Loucy (cell line): ENCODE measurements around the gene LTBP2.

ENCODE experiments used
- H2AFZ ChIP-seq: fragments of 200-600 bp; sonication (generic); 2 replicates; pipeline ENCODE4 v1.6.0; 2016; ENCODE audit warnings: antibody characterized with exemption, mild to moderate bottlenecking, low read length, moderate library complexity
- H3F3A ChIP-seq: fragments of 200-600 bp; 2 replicates; pipeline ENCODE4 v1.6.0; 2016; ENCODE audit warnings: antibody characterized with exemption, low read depth, mild to moderate bottlenecking
- H3K27me3 ChIP-seq: fragments of 200-600 bp; sonication (generic); 2 replicates; pipeline ENCODE4 v1.6.1; 2014; ENCODE audit warnings: low read length, mild to moderate bottlenecking; ENCODE audit not compliant: insufficient read depth, poor library complexity, severe bottlenecking
- H3K36me3 ChIP-seq: fragments of 200-600 bp; sonication (generic); 2 replicates; pipeline ENCODE4 v1.6.1; 2016; ENCODE audit warnings: low read length; ENCODE audit not compliant: insufficient read depth
- H3K4me1 ChIP-seq: fragments of 200-600 bp; sonication (generic); 2 replicates; pipeline ENCODE4 v1.5.1; 2014; ENCODE audit warnings: low read length, mild to moderate bottlenecking; ENCODE audit not compliant: insufficient read depth, poor library complexity, severe bottlenecking
- H3K4me2 ChIP-seq: fragments of 200-600 bp; sonication (generic); 2 replicates; pipeline ENCODE4 v1.6.0; 2014; ENCODE audit warnings: antibody characterized with exemption, low read length, low read depth, mild to moderate bottlenecking; ENCODE audit not compliant: poor library complexity, severe bottlenecking
- H3K4me3 ChIP-seq: fragments of 200-600 bp; sonication (generic); 2 replicates; pipeline ENCODE4 v1.5.1; 2014; ENCODE audit warnings: low read length, mild to moderate bottlenecking, mixed read lengths; ENCODE audit not compliant: poor library complexity, severe bottlenecking
- H3K79me2 ChIP-seq: fragments of 200-600 bp; sonication (generic); 2 replicates; pipeline ENCODE4 v1.6.1; 2014; ENCODE audit warnings: low read length; ENCODE audit not compliant: insufficient read depth
- H3K9ac ChIP-seq: fragments of 200-600 bp; sonication (generic); 2 replicates; pipeline ENCODE4 v1.6.0; 2014; ENCODE audit warnings: mild to moderate bottlenecking, low read depth, low read length, moderate library complexity; ENCODE audit not compliant: poor library complexity, severe bottlenecking
- H3K9me2 ChIP-seq: fragments of 200-600 bp; sonication (generic); replicated peaks from 2 replicates; pipeline ENCODE4 v1.6.1; 2016; ENCODE audit warnings: low read depth, low read length, mixed read lengths
- H3K9me3 ChIP-seq: fragments of 200-600 bp; sonication (generic); 2 replicates; pipeline ENCODE4 v1.6.1; 2014; ENCODE audit warnings: mild to moderate bottlenecking, antibody characterized with exemption, low read length, low read depth; ENCODE audit not compliant: insufficient read depth
- H4K20me1 ChIP-seq: fragments of 200-600 bp; sonication (generic); 2 replicates; pipeline ENCODE4 v1.6.0; 2014; ENCODE audit warnings: antibody characterized with exemption, low read length, mild to moderate bottlenecking; ENCODE audit not compliant: insufficient read depth, poor library complexity, severe bottlenecking
- EZH2phosphoT487 ChIP-seq: fragments of 200-600 bp; IDR thresholded peaks from 2 replicates; pipeline ENCODE4 v1.6.1; 2018; ENCODE audit warnings: antibody characterized with exemption, mild to moderate bottlenecking, moderate library complexity, borderline replicate concordance
- TF ChIP-seq, protein P1 (sequence below): fragments of 200-600 bp; sonication (generic); conservative IDR thresholded peaks from 2 replicates; pipeline ENCODE4 v1.5.1; 2014; ENCODE audit warnings: mild to moderate bottlenecking, antibody characterized with exemption, low read length

LTBP2 gene

DNA sequence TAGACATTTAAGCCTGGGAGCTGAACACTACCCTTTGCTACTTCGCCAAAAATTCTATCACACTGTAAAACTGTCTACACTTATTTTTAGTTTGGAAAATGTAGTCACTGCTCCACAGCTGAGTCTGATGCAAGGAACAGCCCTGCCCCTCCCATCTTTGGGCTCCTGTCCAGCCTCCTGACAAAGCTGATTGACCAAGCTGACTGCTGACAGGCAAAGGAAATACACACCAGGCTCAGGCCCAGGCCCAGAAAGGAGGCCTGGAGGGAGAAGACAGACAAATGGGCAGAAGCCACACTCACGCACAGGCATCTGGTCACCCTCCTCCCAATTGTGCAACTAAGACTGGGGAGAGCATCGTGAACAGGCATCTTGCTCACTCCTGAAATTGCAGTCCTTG lies 63.2 kb downstream of the LTBP2 start:
- Histone ChIP-seq H3K9ac (no peak overlapping the region), H3K79me2 (no peaks in the 10 kb centered on the region), H3K36me3 (no peaks in the 10 kb centered on the region), H3K27me3 (no peaks in the 10 kb centered on the region), H3K4me2 (no peak overlapping the region), H3F3A (no peaks in the 10 kb centered on the region), H3K4me3 (no peak overlapping the region), H3K4me1 (no peaks in the 10 kb centered on the region), H3K9me3 (no peaks in the 10 kb centered on the region), H4K20me1 (no peaks in the 10 kb centered on the region), H2AFZ (no peak overlapping the region), H3K9me2 (no peaks in the 10 kb centered on the region)
- TF ChIP-seq, protein P1, sequence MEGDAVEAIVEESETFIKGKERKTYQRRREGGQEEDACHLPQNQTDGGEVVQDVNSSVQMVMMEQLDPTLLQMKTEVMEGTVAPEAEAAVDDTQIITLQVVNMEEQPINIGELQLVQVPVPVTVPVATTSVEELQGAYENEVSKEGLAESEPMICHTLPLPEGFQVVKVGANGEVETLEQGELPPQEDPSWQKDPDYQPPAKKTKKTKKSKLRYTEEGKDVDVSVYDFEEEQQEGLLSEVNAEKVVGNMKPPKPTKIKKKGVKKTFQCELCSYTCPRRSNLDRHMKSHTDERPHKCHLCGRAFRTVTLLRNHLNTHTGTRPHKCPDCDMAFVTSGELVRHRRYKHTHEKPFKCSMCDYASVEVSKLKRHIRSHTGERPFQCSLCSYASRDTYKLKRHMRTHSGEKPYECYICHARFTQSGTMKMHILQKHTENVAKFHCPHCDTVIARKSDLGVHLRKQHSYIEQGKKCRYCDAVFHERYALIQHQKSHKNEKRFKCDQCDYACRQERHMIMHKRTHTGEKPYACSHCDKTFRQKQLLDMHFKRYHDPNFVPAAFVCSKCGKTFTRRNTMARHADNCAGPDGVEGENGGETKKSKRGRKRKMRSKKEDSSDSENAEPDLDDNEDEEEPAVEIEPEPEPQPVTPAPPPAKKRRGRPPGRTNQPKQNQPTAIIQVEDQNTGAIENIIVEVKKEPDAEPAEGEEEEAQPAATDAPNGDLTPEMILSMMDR = no peak

DNA sequence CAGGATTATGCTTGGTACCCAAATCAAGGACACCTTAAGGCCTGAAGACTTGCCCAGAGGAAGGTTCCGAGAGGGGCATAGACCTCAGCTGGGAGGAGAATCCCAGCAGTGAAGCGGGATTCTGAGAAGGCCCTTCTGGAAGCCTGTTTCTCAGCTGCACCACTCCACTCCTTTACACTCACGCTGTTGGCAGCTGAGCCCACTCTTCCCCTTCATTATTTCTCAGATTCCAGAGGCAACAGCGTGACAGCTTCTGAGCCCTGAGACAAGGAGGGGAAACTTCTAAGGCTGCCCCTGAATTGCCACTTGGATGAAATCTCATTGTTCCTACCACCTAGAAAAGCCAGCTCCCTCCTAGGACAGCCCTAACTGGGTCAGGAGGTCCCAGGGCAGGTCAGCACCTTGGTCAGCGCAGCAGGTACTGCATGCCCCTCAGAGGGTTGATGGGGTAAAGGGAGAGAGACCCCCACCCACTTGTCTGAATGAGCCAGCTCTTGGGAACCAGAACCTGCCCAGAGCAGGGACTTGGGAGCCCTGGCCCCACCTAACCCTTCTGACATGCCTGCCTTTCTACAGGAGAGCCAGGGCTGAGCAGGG lies 64.6 kb downstream of the LTBP2 start:
- no peak for TF ChIP-seq EZH2phosphoT487
- TF ChIP-seq, protein P1 = no peak
- H2AFZ ChIP-seq = no peak overlapping the region
- no peaks in the 10 kb centered on the region for H3K36me3 ChIP-seq
- H4K20me1 ChIP-seq = no peaks in the 10 kb centered on the region
- H3K4me2 ChIP-seq = no peak overlapping the region
- H3K9ac ChIP-seq = no peak overlapping the region
- H3K79me2 ChIP-seq = no peaks in the 10 kb centered on the region
- no peak overlapping the region for H3K4me3 ChIP-seq
- no peaks in the 10 kb centered on the region for H3K27me3 ChIP-seq
- H3K4me1 ChIP-seq = no peaks in the 10 kb centered on the region
- no peaks in the 10 kb centered on the region for H3K9me3 ChIP-seq
- H3F3A ChIP-seq = no peaks in the 10 kb centered on the region
- no peaks in the 10 kb centered on the region for H3K9me2 ChIP-seq

DNA sequence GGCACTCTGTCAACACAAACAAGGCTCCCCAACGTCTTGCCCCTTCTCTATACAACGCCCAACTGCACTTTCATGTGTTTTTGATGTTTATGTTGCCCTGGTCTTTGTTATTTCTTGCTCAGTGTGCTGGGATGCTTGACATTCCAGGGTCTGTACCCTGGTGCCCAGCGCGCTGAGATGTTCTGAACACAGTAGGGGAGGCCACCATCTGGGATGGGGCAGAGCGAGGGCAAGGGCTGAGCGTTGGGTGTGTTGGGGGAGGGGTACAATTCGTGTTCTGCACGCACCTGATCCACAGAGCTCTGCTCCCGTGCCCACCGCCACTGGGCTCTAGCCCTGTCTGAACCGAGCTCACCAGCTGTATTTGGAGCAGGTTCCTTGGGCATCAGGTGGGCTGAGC lies 65.6 kb downstream of the LTBP2 start:
- H3K9ac ChIP-seq = no peak overlapping the region
- H3K36me3 ChIP-seq = no peaks in the 10 kb centered on the region
- no peaks in the 10 kb centered on the region for H4K20me1 ChIP-seq
- no peak overlapping the region for H2AFZ ChIP-seq
- no peak overlapping the region for H3K4me2 ChIP-seq
- H3K4me3 ChIP-seq = no peak overlapping the region
- no peaks in the 10 kb centered on the region for H3K9me3 ChIP-seq
- H3F3A ChIP-seq = no peaks in the 10 kb centered on the region
- no peaks in the 10 kb centered on the region for H3K9me2 ChIP-seq
- TF ChIP-seq, protein P1 = no peak
- TF ChIP-seq EZH2phosphoT487 = no peak
- no peaks in the 10 kb centered on the region for H3K27me3 ChIP-seq
- no peaks in the 10 kb centered on the region for H3K4me1 ChIP-seq
- H3K79me2 ChIP-seq = no peaks in the 10 kb centered on the region
